ENCODE measurements around the gene ARL5A.

Gene ARL5A

GRCh38 chr2:151860210-151860609 is 32.0 kb upstream of the ARL5A start:
- no peak for TF ChIP-seq CTCF (IDR thresholded peaks at IDR 0.05; ENCODE audit: insufficient read depth, missing control alignments)
- FAIRE-seq (no peak), DNase-seq (ENCODE audit: insufficient read length, low spot score) (no peak)

- no peak for DNase-seq (ENCODE audit: insufficient read length, low spot score)
- FAIRE-seq, result no peak
Measured at GRCh38 chr2:151857650-151858049, 29.4 kb upstream of the ARL5A start.

GRCh38 chr2:151855111-151855510 is 26.9 kb upstream of the ARL5A start:
- no peak for TF ChIP-seq CTCF (IDR thresholded peaks at IDR 0.05; ENCODE audit: insufficient read depth, missing control alignments)
- peak; percentile 16 for FAIRE-seq
- DNase-seq (ENCODE audit: insufficient read length, low spot score), result no peak

More at GRCh38 chr2:151857650-151858049, 29.4 kb upstream of the ARL5A start:
- TF ChIP-seq CTCF (IDR thresholded peaks at IDR 0.05; ENCODE audit: insufficient read depth, missing control alignments), result no peak

GRCh38 chr2:151853070-151853758 is 25.0 kb upstream of the ARL5A start:
- FAIRE-seq, result no peak
- TF ChIP-seq CTCF (IDR thresholded peaks at IDR 0.05; ENCODE audit: insufficient read depth, missing control alignments), result no peak

GRCh38 chr2:151852260-151853069 is 24.2 kb upstream of the ARL5A start:
- DNase-seq (ENCODE audit: insufficient read length, low spot score) (no peak), FAIRE-seq (no peak)
- no peak for TF ChIP-seq CTCF (IDR thresholded peaks at IDR 0.05; ENCODE audit: insufficient read depth, missing control alignments)

More at GRCh38 chr2:151853070-151853758, 25.0 kb upstream of the ARL5A start:
- DNase-seq (ENCODE audit: insufficient read length, low spot score), result no peak

- FAIRE-seq (no peak), DNase-seq (ENCODE audit: insufficient read length, low spot score) (no peak)
- no peak for TF ChIP-seq CTCF (IDR thresholded peaks at IDR 0.05; ENCODE audit: insufficient read depth, missing control alignments)
Measured at GRCh38 chr2:151851761-151852160, 23.5 kb upstream of the ARL5A start.
